SHP77 treated with DMSO at 0.1 percent for 48 hours (cell line): Measurements from ENCODE around the gene NUDT22.

Experiments used
- DNase-seq: peaks from one replicate; lab custom pipeline; 2025; lab: John Stamatoyannopoulos, UW

Gene NUDT22

GRCh38 chr11:64229090-64229743 is 3.1 kb downstream of the NUDT22 start:
- no peak for DNase-seq

DNA sequence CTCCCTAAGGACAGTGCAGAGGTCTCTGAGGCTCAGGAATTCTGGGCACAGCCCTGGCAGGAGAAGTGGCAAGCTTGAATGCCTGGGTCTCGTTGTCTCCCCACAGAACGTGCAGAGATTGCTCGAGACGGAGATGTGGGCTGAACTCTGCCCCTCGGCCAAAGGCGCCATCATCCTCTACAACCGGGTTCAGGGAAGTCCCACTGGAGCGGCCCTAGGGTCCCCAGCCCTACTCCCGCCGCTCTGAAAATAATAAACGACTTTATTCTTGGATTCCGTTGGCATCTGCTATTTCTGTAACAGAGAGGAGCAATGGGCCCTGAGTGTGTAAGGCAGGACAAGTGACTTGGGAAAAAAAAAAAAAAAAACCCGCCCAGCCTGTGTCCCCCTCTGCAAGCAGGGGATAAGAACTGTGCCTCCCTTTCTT is 3.7 kb downstream of the NUDT22 start:
- DNase-seq = no peak

DNA sequence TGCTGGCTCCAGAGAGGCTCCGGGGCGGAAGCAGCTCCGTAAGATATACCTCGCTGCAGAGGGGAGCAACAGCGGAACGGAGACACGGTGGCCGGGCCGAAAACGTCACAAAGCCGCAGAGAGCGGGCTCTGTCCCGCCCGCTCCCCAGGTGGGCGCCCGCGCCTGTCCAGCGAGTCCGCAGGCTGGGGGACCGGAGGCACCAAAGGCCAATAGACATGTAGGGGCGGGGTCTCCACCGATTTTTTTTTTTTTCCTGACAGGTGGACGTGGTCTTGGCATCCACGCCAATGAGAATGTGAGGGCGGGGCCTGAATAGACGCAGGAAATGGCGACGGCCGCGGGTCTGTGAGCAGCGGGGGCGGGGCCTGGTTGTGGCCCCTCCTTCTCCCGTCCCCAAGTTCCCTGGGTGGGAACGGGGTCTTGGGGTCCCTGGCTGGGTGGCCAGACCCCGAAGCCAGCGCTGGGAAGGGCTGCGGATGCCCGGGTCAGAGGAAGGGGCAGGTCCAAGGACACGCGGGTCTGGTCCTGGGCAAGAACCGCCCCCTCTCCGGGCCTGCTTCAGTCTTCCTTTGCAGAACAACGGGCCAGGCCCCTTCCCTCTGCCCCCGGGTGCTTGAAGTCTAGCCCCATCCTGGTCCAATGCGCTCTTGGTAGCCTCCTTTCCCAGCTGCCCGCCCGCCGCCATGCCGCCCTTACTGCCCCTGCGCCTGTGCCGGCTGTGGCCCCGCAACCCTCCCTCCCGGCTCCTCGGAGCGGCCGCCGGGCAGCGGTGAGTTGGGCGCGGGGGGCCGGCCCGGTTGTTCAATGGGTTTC is 4.3 kb downstream of the NUDT22 start, which contains the start of gene DNAJC4:
Gene DNAJC4 (plus strand): TSS at position 378 of the 814 bp plus-strand sequence. CDS start 307 bp downstream, at position 685.
- DNase-seq = peak; percentile 79

GRCh38 chr11:64230985-64231365 is 4.9 kb downstream of the NUDT22 start:
- no peak for DNase-seq

DNA sequence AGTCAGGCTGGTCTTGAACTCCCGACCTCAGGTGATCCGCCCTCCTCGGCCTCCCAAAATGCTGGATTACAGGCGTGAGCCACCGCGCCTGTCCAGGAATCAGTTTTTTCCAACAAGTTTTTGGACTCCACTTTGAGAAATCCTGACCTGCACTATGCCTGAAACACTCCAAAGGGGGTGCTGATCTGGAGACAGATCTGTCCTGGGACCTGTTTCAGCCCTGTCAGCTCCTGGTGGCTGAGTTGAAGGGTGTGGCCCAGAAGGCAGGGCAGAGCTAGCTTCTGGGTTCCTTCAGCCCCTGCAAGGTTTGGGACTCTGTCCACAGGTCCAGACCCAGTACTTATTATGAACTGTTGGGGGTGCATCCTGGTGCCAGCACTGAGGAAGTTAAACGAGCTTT is 5.5 kb downstream of the NUDT22 start:
- no peak for DNase-seq

- no peak for DNase-seq
Measured at GRCh38 chr11:64232182-64232966, 6.3 kb downstream of the NUDT22 start.

DNA sequence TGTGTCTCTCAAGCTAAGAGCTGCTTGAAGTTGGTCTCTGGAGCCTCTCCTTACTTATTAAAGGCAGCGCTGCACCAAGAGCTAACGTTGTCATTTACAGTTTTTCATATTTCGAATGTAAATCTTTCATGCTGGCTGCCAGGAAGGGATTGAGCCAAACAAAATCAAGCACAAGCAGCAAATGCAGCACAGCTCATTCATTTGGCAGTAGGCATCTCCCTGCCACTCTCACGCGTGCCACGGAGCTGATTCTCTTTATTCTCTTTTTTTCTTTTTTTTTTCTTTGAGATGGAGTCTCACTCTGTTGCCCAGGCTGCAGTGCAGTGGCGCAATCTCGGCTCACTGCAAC is 6.9 kb downstream of the NUDT22 start:
- DNase-seq = no peak

GRCh38 chr11:64233913-64234586 is 8.0 kb downstream of the NUDT22 start, which contains the start of gene VEGFB:
VEGFB (plus strand) TSS chr11:64234584; CDS start chr11:64234834, 250 bp downstream.
- no peak for DNase-seq

DNA sequence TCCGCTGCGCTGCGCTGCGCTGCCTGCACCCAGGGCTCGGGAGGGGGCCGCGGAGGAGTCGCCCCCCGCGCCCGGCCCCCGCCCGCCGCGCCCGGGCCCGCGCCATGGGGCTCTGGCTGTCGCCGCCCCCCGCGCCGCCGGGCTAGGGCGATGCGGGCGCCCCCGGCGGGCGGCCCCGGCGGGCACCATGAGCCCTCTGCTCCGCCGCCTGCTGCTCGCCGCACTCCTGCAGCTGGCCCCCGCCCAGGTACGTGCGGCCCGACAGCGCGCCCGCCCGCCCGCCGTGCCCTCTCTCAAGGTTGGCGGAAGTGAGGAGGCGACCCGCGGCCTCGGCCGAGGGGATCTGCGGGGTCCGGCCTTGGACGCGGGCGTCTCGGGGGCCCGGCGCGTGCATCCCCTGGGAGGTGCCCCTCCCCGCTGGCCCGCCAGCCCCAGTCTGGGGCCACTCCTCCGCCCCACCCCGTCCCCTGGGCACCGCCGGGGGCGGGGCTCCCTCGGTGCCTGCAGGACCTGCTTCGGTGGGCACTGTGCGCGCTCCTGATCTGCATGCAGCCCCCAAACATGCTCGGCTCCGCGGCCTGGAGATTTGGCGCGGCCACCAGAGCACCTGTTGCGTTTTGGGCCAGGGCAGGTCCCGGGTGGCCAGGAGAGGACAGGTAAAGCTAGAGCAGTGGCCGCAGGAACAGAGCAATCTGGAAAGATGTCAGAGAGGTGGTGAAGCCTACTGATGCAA is 8.7 kb downstream of the NUDT22 start:
- DNase-seq = no peak

DNA sequence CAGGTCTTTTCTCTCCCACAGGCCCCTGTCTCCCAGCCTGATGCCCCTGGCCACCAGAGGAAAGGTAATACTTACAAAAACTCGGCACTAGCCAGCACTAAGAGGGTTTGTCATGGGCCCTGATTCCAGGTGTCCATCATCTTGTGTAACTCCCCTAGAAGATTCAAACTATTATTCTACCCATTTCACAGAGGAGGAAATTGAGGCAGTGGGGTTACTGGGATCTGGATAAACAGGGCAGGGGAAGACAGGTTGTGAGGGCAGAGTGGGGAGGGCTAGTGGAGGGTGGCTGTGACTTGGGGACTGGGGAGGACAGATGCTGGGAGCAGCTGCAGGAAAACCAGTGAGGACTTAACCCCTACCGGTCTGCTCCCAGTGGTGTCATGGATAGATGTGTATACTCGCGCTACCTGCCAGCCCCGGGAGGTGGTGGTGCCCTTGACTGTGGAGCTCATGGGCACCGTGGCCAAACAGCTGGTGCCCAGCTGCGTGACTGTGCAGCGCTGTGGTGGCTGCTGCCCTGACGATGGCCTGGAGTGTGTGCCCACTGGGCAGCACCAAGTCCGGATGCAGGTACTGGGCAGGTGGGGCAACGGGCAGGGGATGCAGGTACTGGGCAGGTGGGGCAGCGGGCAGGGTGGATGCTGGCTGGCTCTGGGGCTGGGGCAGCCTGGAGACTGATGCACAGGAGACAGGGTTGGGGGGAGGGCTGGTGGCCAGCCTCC is 9.5 kb downstream of the NUDT22 start:
- no peak for DNase-seq

- DNase-seq = peak; percentile 89
Measured at GRCh38 chr11:64237484-64237951, 11.4 kb downstream of the NUDT22 start.

GRCh38 chr11:64238076-64238475 is 12.0 kb downstream of the NUDT22 start:
- no peak for DNase-seq

- DNase-seq = no peak
Measured at GRCh38 chr11:64238999-64239398, 12.9 kb downstream of the NUDT22 start.

- no peak for DNase-seq
Measured at GRCh38 chr11:64239662-64240434, 13.8 kb downstream of the NUDT22 start.

DNA sequence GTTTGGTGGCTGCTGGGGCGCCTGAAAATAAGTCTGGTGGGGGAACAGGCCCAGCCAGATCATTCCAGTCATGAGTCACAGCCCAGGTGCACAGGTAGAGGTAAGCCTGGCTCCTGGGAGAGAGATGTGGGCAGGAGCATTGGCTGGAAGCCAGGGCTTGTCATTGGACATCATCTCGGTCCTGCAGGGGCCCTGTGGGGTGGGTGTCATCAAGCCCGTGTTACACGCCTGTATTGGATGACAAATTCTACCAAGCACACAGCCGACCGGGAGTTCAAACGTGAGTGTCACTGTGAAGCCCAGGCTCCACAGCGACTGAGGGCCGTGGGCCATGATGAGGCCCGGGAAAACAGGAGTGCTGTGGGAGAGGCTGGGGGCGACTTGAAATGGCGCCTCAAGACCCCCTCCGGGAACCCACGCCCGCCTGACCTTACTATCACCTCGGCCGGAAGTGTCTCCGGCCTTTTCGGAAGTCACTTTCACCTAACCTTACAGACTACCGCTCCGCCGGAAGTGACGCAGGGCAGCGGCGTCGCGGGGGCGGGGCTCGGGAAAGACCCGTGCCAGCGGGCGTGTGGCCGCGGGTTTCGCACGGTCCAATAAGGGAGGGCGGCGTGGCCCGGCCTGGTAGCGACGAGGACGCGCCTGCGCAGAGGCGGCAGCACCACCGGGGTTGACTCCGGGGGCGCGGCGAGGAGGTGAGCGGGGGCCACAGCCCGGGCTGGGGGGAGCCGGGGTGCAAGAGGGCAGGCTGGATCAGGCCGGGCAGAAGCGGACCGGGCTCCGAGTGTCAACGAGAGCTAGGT is 14.6 kb downstream of the NUDT22 start, which contains the start of gene FKBP2:
Gene FKBP2 (plus strand): TSS at position 661 of the 806 bp plus-strand sequence. CDS start 1,293 bp downstream, outside the sequence.
- peak; percentile 84 for DNase-seq

DNA sequence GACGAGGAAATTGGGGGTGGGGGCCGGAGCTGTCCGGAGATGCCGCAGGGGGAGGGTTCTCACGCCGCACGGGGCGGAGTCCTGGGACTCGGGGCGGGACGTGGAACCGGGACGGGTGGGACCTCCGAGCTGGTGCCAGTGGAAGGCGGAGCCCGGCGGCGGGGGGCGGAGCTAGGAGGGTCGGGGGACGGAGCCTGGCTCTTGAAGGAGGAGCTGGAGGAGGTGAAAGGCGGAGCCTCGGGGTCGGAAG is 15.1 kb downstream of the NUDT22 start:
- peak; percentile 85 for DNase-seq

DNA sequence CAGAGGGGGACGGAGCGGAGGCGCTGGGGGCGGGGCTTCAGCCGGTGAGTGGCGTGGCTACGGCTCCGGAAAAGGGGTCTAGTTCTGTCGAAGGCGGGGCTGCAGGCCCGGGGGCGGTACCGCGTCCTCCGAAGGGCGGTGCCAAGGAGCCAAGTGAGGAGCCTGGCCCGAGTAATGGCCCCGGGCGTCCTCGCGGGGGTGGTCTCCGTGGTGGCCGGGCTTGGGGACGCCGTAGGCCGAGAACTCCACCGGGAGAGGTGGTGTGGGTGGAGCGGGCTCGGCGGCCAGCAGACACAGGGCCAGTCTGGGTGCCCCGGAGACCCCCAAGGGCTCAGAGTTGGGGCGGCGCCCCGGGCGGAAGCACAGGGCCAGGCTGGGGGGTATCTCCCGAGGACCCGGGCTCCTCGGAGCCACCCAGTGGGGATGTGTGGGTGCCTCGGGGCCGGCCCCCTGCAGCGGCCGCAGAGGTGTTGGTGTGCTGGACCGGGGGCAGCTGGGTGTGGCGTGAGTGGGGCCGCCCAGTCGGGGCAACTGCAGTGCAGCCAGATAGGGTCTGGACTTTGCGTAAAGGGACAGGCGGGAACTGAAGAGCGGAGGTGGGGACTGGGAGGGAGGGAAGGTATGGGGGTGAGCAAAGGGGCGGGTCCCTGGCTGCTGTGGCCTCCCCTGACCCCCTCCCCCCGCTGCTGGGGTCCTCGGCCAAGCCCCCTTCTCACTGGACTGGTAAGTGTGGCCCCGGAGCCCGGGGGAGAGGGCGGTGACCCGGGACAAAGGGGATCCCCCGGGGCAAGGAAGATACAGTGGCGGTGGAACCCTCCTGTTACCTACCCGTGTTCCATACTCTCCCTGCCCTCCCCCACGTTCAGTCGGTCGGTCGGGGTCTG is 15.7 kb downstream of the NUDT22 start:
- DNase-seq = no peak
